ENCODE results near the gene PRR3. TPM values are rescaled to one million over a fixed set of nuclear protein-coding genes. Genes with fewer than 3 reads are reported as not detected.

The PRR3 gene
- total and polyA plus RNA-seq, 4 donors = 2.1 to 3.2 (median 2.4) TPM

DNA sequence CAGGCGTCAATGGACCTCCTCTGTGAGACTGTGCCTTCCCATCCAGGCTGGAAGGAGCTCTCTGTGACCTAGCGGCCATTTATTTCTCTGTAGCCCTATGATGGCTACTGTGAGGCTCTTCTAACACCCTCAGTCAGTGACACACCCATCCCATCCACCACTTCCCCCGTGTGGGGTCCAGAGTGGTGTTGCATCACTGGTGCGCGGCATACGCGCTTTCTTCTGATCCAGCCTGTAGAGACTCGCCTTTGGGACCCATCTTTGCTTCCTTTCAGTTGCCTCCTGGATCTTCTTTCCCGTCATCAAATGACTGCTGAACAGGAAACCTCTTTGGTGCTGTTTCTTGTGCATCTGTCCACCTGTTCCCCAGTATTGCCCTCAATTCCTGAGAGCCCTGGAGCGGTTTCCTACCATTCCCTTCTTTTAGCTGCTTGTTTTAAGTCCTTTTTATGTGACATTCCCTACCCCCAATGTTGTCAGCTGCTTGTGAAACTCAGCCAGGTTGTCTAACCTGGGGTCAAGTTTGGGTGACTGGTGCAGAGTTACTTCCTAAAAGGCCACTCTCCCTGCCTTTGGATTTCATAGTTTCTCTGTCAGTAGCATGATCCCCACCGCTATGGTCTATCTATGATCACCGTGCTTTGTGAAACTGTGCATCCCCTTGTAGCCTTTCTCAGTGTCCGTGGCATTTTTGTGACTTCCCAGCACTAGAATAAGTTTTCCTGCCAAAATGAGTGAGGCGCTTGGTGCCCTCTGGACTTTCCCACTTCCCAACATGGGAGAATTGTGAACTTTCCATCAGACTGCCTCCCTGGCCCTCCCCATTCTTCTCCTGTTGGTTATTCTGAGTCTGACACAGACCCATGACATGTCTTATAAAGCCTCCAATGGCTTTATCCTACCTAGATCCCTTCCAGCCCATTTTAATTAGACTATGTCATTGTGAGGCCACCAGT lies 5.7 kb downstream of the PRR3 start:
- Histone ChIP-seq H3K4me3 (ENCODE audit: low read depth in 1 of 3, low read length in 3 of 3) (no peak overlapping the region), H3K9me3 (ENCODE audit: control insufficient read depth in 4 of 4, low read length in 3 of 4) (no peaks in the 10 kb centered on the region), H3K27ac (ENCODE audit: low read depth in 1 of 2, low read length in 2 of 2) (peak overlapping the region; percentile 21 to 69), H3K4me1 (ENCODE audit: control insufficient read depth in 4 of 4, insufficient read depth in 4 of 4, low read length in 3 of 4) (peaks cover 7 to 56% (median 46%) of the 10 kb centered on the region in 4 donors), H3K9ac (ENCODE audit: low read depth in 1 of 2, low read length in 2 of 2) (peak overlapping the region in 1 of 2 donors; percentile 31), H3K27me3 (ENCODE audit: control insufficient read depth in 4 of 4, insufficient read depth in 4 of 4, low read length in 3 of 4) (no peaks in the 10 kb centered on the region), H3K36me3 (ENCODE audit: control insufficient read depth in 4 of 4, insufficient read depth in 3 of 4, low read depth in 1 of 4, low read length in 3 of 4) (peaks cover 0 to 11% (median 4%) of the 10 kb centered on the region in 4 donors)
- TF ChIP-seq RXRA (IDR thresholded peaks at IDR 0.05) (peak; percentile 86 to 89), HNF4A (conservative IDR thresholded peaks at IDR 0.05) (peak; percentile 80 to 84), EGR1 (IDR thresholded peaks at IDR 0.05; ENCODE audit: low read depth in 2 of 2) (no peak), RAD21 (IDR thresholded peaks at IDR 0.05) (no peak), HNF4G (IDR thresholded peaks at IDR 0.05) (peak; percentile 55), GABPA (IDR thresholded peaks at IDR 0.05 in 1 of 2, conservative IDR thresholded peaks at IDR 0.05 in 1 of 2) (peak in 1 of 2 donors; percentile 45), FOXA1 (IDR thresholded peaks at IDR 0.05) (no peak), FOXA2 (IDR thresholded peaks at IDR 0.05) (no peak), YY1 (IDR thresholded peaks at IDR 0.05) (peak; percentile 65), SP1 (IDR thresholded peaks at IDR 0.05) (peak; percentile 84), NR2F2 (IDR thresholded peaks at IDR 0.05) (no peak), JUND (IDR thresholded peaks at IDR 0.05) (no peak), TAF1 (conservative IDR thresholded peaks at IDR 0.05) (no peak)
- TF ChIP-seq, protein P1, sequence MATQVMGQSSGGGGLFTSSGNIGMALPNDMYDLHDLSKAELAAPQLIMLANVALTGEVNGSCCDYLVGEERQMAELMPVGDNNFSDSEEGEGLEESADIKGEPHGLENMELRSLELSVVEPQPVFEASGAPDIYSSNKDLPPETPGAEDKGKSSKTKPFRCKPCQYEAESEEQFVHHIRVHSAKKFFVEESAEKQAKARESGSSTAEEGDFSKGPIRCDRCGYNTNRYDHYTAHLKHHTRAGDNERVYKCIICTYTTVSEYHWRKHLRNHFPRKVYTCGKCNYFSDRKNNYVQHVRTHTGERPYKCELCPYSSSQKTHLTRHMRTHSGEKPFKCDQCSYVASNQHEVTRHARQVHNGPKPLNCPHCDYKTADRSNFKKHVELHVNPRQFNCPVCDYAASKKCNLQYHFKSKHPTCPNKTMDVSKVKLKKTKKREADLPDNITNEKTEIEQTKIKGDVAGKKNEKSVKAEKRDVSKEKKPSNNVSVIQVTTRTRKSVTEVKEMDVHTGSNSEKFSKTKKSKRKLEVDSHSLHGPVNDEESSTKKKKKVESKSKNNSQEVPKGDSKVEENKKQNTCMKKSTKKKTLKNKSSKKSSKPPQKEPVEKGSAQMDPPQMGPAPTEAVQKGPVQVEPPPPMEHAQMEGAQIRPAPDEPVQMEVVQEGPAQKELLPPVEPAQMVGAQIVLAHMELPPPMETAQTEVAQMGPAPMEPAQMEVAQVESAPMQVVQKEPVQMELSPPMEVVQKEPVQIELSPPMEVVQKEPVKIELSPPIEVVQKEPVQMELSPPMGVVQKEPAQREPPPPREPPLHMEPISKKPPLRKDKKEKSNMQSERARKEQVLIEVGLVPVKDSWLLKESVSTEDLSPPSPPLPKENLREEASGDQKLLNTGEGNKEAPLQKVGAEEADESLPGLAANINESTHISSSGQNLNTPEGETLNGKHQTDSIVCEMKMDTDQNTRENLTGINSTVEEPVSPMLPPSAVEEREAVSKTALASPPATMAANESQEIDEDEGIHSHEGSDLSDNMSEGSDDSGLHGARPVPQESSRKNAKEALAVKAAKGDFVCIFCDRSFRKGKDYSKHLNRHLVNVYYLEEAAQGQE (IDR thresholded peaks at IDR 0.05) = peak; percentile 38
- TF ChIP-seq, protein P2, sequence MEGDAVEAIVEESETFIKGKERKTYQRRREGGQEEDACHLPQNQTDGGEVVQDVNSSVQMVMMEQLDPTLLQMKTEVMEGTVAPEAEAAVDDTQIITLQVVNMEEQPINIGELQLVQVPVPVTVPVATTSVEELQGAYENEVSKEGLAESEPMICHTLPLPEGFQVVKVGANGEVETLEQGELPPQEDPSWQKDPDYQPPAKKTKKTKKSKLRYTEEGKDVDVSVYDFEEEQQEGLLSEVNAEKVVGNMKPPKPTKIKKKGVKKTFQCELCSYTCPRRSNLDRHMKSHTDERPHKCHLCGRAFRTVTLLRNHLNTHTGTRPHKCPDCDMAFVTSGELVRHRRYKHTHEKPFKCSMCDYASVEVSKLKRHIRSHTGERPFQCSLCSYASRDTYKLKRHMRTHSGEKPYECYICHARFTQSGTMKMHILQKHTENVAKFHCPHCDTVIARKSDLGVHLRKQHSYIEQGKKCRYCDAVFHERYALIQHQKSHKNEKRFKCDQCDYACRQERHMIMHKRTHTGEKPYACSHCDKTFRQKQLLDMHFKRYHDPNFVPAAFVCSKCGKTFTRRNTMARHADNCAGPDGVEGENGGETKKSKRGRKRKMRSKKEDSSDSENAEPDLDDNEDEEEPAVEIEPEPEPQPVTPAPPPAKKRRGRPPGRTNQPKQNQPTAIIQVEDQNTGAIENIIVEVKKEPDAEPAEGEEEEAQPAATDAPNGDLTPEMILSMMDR (IDR thresholded peaks at IDR 0.05; ENCODE audit: low read depth, low read length, missing input control) = no peak
- TF ChIP-seq, protein P3, sequence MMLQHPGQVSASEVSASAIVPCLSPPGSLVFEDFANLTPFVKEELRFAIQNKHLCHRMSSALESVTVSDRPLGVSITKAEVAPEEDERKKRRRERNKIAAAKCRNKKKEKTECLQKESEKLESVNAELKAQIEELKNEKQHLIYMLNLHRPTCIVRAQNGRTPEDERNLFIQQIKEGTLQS (IDR thresholded peaks at IDR 0.05) = no peak
- TF ChIP-seq, protein P4, sequence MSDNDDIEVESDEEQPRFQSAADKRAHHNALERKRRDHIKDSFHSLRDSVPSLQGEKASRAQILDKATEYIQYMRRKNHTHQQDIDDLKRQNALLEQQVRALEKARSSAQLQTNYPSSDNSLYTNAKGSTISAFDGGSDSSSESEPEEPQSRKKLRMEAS (IDR thresholded peaks at IDR 0.05) = peak; percentile 34
- TF ChIP-seq, protein P5, sequence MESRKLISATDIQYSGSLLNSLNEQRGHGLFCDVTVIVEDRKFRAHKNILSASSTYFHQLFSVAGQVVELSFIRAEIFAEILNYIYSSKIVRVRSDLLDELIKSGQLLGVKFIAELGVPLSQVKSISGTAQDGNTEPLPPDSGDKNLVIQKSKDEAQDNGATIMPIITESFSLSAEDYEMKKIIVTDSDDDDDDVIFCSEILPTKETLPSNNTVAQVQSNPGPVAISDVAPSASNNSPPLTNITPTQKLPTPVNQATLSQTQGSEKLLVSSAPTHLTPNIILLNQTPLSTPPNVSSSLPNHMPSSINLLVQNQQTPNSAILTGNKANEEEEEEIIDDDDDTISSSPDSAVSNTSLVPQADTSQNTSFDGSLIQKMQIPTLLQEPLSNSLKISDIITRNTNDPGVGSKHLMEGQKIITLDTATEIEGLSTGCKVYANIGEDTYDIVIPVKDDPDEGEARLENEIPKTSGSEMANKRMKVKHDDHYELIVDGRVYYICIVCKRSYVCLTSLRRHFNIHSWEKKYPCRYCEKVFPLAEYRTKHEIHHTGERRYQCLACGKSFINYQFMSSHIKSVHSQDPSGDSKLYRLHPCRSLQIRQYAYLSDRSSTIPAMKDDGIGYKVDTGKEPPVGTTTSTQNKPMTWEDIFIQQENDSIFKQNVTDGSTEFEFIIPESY (IDR thresholded peaks at IDR 0.05) = peak; percentile 36
- DNase-seq (ENCODE audit: low spot score) = no peak
- WGBS = 74% methylated on average over 14 of the region's 14 CpGs
